H1 (cell line): ENCODE measurements around the gene GRB7. TPM values are rescaled to one million over a fixed set of nuclear protein-coding genes. Genes with fewer than 3 reads are reported as not detected.

Experiments
- CTCF ChIA-PET: fragments of 300-600 bp; sonication (Branson Sonifier 250); formaldehyde crosslinking; loops from one replicate; lab custom pipeline; 2021; ENCODE audit not compliant: partially characterized antibody; lab: Charles Lee
- POLR2A ChIA-PET: fragments of 300-600 bp; sonication (Branson Sonifier 250); formaldehyde crosslinking; loops from one replicate; lab custom pipeline; 2021; ENCODE audit warnings: inconsistent platforms; ENCODE audit not compliant: partially characterized antibody; lab: Charles Lee
- DNase-seq, 2 experiments: peaks; one replicate each; pipeline versions ENCODE4 v3.0.0 to v3.0.0-alpha.2; 2010 to 2022; ENCODE audit warnings: low spot score in 2 of 2, low read depth in 1 of 2, mixed read lengths in 1 of 2
- FAIRE-seq: peaks from 2 replicates; lab custom pipeline; 2011; peaks lifted over from hg19 to GRCh38; lab: Jason Lieb, UNC
- H2AFZ ChIP-seq: 2 replicates; pipeline ENCODE4 v1.8.1; 2012; ENCODE audit warnings: low read length, inconsistent platforms
- H2AK5ac ChIP-seq: 2 replicates; pipeline ENCODE4 v1.6.1; 2013; ENCODE audit warnings: low read depth, low read length
- H2BK120ac ChIP-seq: replicated peaks from 2 replicates; pipeline ENCODE3; 2013; ENCODE audit warnings: low read depth, low read length, inconsistent platforms
- H2BK12ac ChIP-seq: 2 replicates; pipeline ENCODE4 v1.6.1; 2013; ENCODE audit warnings: low read depth, low read length
- H2BK15ac ChIP-seq: 2 replicates; pipeline ENCODE4 v1.6.1; 2013; ENCODE audit warnings: low read length
- H2BK20ac ChIP-seq: 2 replicates; pipeline ENCODE4 v1.6.1; 2013; ENCODE audit warnings: low read length
- H2BK5ac ChIP-seq: 2 replicates; pipeline ENCODE4 v1.6.1; 2013; ENCODE audit warnings: low read depth, low read length
- H3K14ac ChIP-seq: 2 replicates; pipeline ENCODE4 v1.6.1; 2013; ENCODE audit warnings: inconsistent platforms; ENCODE audit not compliant: insufficient read length
- H3K18ac ChIP-seq: 2 replicates; pipeline ENCODE4 v1.6.1; 2013; ENCODE audit warnings: low read length; ENCODE audit errors: extremely low read depth
- H3K23ac ChIP-seq: 2 replicates; pipeline ENCODE4 v1.6.1; 2013; ENCODE audit warnings: inconsistent platforms; ENCODE audit not compliant: insufficient read length
- H3K23me2 ChIP-seq: 2 replicates; pipeline ENCODE4 v1.6.1; 2013; ENCODE audit warnings: low read depth, low read length
- H3K27ac ChIP-seq: 2 replicates; pipeline ENCODE4 v1.6.1; 2011; ENCODE audit warnings: low read depth, low read length, inconsistent platforms
- H3K27me3 ChIP-seq, 4 experiments: replicated peaks in 1 of 4; 1 replicate in 1 of 4; 2 replicates in 3 of 4; pipeline versions ENCODE4 v1.6.1 to v1.8.1; 2011 to 2013; ENCODE audit warnings: low read length in 3 of 4, mild to moderate bottlenecking in 3 of 4, inconsistent platforms in 2 of 4, mixed read lengths in 2 of 4, moderate library complexity in 1 of 4; ENCODE audit not compliant: control insufficient read depth in 3 of 4, insufficient read depth in 3 of 4; ENCODE audit errors: extremely low read depth in 1 of 4
- H3K36me3 ChIP-seq, 4 experiments: 2 replicates each; pipeline versions ENCODE4 v1.6.1 to v1.8.1; 2011 to 2013; ENCODE audit warnings: mild to moderate bottlenecking in 4 of 4, low read length in 3 of 4, moderate library complexity in 2 of 4, control low read depth in 1 of 4, inconsistent platforms in 1 of 4; ENCODE audit not compliant: insufficient read depth in 4 of 4, control insufficient read depth in 2 of 4
- H3K4ac ChIP-seq: replicated peaks from 2 replicates; pipeline ENCODE3; 2013; ENCODE audit warnings: low read length, low read depth, mixed read lengths, inconsistent platforms; ENCODE audit not compliant: insufficient read length
- H3K4me1 ChIP-seq, 4 experiments: replicated peaks in 1 of 4; 1 replicate in 1 of 4; 2 replicates in 3 of 4; pipeline versions ENCODE4 v1.6.1 to v1.8.1; 2011 to 2013; ENCODE audit warnings: low read length in 3 of 4, inconsistent platforms in 2 of 4, mixed read lengths in 1 of 4; ENCODE audit not compliant: insufficient read depth in 4 of 4, control insufficient read depth in 3 of 4
- H3K4me2 ChIP-seq, 2 experiments: 2 replicates each; pipeline versions ENCODE4 v1.6.1 to v1.8.1; 2011 to 2013; ENCODE audit warnings: low read depth in 2 of 2, low read length in 2 of 2, control low read depth in 1 of 2, inconsistent platforms in 1 of 2, mild to moderate bottlenecking in 1 of 2; ENCODE audit not compliant: insufficient read depth in 1 of 2
- H3K4me3 ChIP-seq, 4 experiments: fragments of 200-600, 300-600 bp in 1 of 4; sonication (generic), shearing (Covaris generic), sonication (Bioruptor Twin) in 1 of 4; 2 replicates each; pipeline versions ENCODE4 v1.5.1 to v1.8.1; 2011 to 2016; ENCODE audit warnings: low read length in 4 of 4, low read depth in 3 of 4, control low read depth in 2 of 4, inconsistent platforms in 2 of 4, mild to moderate bottlenecking in 2 of 4, mixed read lengths in 1 of 4, moderate library complexity in 1 of 4; ENCODE audit not compliant: insufficient read depth in 2 of 4; ENCODE audit errors: extremely low read depth in 1 of 4
- H3K56ac ChIP-seq: replicated peaks from 2 replicates; pipeline ENCODE3; 2013; ENCODE audit warnings: low read depth, mild to moderate bottlenecking, mixed read lengths, low read length, inconsistent platforms; ENCODE audit not compliant: insufficient read length
- H3K79me1 ChIP-seq: 2 replicates; pipeline ENCODE4 v1.6.1; 2013; ENCODE audit warnings: low read depth, low read length, control low read depth
- H3K79me2 ChIP-seq, 2 experiments: 2 replicates each; pipeline versions ENCODE4 v1.6.1 to v1.8.1; 2012 to 2013; ENCODE audit warnings: low read length in 2 of 2, mild to moderate bottlenecking in 2 of 2, inconsistent platforms in 1 of 2; ENCODE audit not compliant: insufficient read depth in 2 of 2, control insufficient read depth in 1 of 2
- H3K9ac ChIP-seq, 4 experiments: replicated peaks in 1 of 4; 1 replicate in 1 of 4; 2 replicates in 3 of 4; pipeline versions ENCODE4 v1.6.1 to v1.8.1; 2011 to 2013; ENCODE audit warnings: low read depth in 3 of 4, low read length in 3 of 4, control low read depth in 2 of 4, mild to moderate bottlenecking in 2 of 4, moderate library complexity in 2 of 4, inconsistent platforms in 1 of 4; ENCODE audit errors: extremely low read depth in 1 of 4
- H3K9me3 ChIP-seq, 2 experiments: 2 replicates each; pipeline versions ENCODE4 v1.6.1 to v1.8.1; 2012 to 2013; ENCODE audit warnings: mild to moderate bottlenecking in 2 of 2, moderate library complexity in 2 of 2, control low read depth in 1 of 2, inconsistent platforms in 1 of 2, low read depth in 1 of 2, low read length in 1 of 2, mixed read lengths in 1 of 2; ENCODE audit not compliant: insufficient read depth in 2 of 2
- H4K20me1 ChIP-seq, 2 experiments: replicated peaks in 1 of 2; 2 replicates each; pipeline versions ENCODE3 to v1.8.1; 2011 to 2013; ENCODE audit warnings: inconsistent platforms in 2 of 2, low read length in 2 of 2, mild to moderate bottlenecking in 1 of 2; ENCODE audit not compliant: insufficient read depth in 2 of 2, control insufficient read depth in 1 of 2
- H4K5ac ChIP-seq: 2 replicates; pipeline ENCODE4 v1.6.1; 2013; ENCODE audit warnings: low read length, low read depth, mixed read lengths, inconsistent platforms; ENCODE audit not compliant: insufficient read length
- H4K8ac ChIP-seq: 2 replicates; pipeline ENCODE4 v1.8.0; 2013; ENCODE audit warnings: mild to moderate bottlenecking, moderate library complexity, low read length, inconsistent platforms; ENCODE audit not compliant: insufficient read depth; ENCODE audit errors: extremely low read depth
- H4K91ac ChIP-seq: replicated peaks from 2 replicates; pipeline ENCODE3; 2013; ENCODE audit warnings: low read length, mixed read lengths, inconsistent platforms; ENCODE audit not compliant: insufficient read length
- CREB1 ChIP-seq: IDR thresholded peaks from 2 replicates; pipeline ENCODE4 v1.6.1; 2012; ENCODE audit warnings: inconsistent platforms
- GABPA ChIP-seq: IDR thresholded peaks from 2 replicates; pipeline ENCODE4 v1.6.1; 2011; ENCODE audit warnings: mild to moderate bottlenecking, low read length, moderate library complexity, borderline replicate concordance; ENCODE audit not compliant: insufficient read depth
- GTF2F1 ChIP-seq: IDR thresholded peaks from 2 replicates; pipeline ENCODE4 v1.6.1; 2012; ENCODE audit warnings: low read depth, low read length, improper control_type of control experiment, borderline replicate concordance
- RNF2 ChIP-seq: fragments of 200-900, 300-1000 bp; sonication (generic); IDR thresholded peaks from 2 replicates; pipeline ENCODE4 v1.7.1; 2016; ENCODE audit warnings: borderline replicate concordance, low read depth, mild to moderate bottlenecking, antibody characterized with exemption, low read length; ENCODE audit not compliant: poor library complexity, severe bottlenecking; ENCODE audit errors: missing control alignments
- SIRT6 ChIP-seq: IDR thresholded peaks from one replicate; pipeline ENCODE4 v1.7.1; 2012; ENCODE audit warnings: low read length, inconsistent platforms
- TAF1 ChIP-seq: IDR thresholded peaks from 2 replicates; pipeline ENCODE4 v1.6.1; 2011; ENCODE audit warnings: mild to moderate bottlenecking, low read depth, low read length
- ZNF274 ChIP-seq: IDR thresholded peaks from 2 replicates; pipeline ENCODE4 v1.7.0; 2012; ENCODE audit warnings: low read length, borderline replicate concordance; ENCODE audit errors: extremely low read depth
- WGBS, 2 experiments: shearing (Covaris generic) in 1 of 2; methylation state at CpG; one replicate each; pipeline versions ENCODE4 v1.1.6 to v1.1.7; 2013 to 2015; ENCODE audit warnings: low lambda C conversion rate in 2 of 2, mixed read lengths in 2 of 2, inconsistent platforms in 1 of 2, low coverage in 1 of 2, missing lambda C conversion rate in 1 of 2; ENCODE audit not compliant: insufficient replicate concordance in 2 of 2, insufficient coverage in 1 of 2, insufficient read length in 1 of 2; ENCODE audit errors: extremely low coverage in 1 of 2, missing lambda C conversion rate in 1 of 2; 5-methylcytosine and 5-hydroxymethylcytosine counted together
- polyA plus RNA-seq, 7 experiments: library from polyadenylated mRNA; depleted of rRNA in 3 of 7; stranded (reverse) in 5 of 7; unstranded in 2 of 7; fragments of >200 nt in 5 of 7; fragments of 200-250 nt in 2 of 7; gene quantifications; 1 replicate in 5 of 7; 2 replicates in 1 of 7; 4 replicates in 1 of 7; pipeline versions ENCODE4 v1.2.1 to v1.2.3, GENCODE V29; 2011 to 2013; ENCODE audit warnings: missing spikeins in 2 of 7, mixed read lengths in 2 of 7
- total RNA-seq: library from RNA; stranded (reverse); fragmentation: NEBNext Ultra II Directional; extraction: Animal tissue kit (Norgen Biotek cat#: 25700); gene quantifications from 2 replicates; pipeline ENCODE4 v1.2.1, GENCODE V29; 2021
- TF ChIP-seq, protein P1 (sequence below): IDR thresholded peaks from 2 replicates; pipeline ENCODE4 v1.6.1; 2011; ENCODE audit warnings: low read length, improper control_type of control experiment

GRB7 gene
- total and polyA plus RNA-seq, 2 of the 8 experiments (the other 6 are each of a cell fraction or from before 2014, with no cell fraction given): 32.2 to 41.5 TPM

DNA sequence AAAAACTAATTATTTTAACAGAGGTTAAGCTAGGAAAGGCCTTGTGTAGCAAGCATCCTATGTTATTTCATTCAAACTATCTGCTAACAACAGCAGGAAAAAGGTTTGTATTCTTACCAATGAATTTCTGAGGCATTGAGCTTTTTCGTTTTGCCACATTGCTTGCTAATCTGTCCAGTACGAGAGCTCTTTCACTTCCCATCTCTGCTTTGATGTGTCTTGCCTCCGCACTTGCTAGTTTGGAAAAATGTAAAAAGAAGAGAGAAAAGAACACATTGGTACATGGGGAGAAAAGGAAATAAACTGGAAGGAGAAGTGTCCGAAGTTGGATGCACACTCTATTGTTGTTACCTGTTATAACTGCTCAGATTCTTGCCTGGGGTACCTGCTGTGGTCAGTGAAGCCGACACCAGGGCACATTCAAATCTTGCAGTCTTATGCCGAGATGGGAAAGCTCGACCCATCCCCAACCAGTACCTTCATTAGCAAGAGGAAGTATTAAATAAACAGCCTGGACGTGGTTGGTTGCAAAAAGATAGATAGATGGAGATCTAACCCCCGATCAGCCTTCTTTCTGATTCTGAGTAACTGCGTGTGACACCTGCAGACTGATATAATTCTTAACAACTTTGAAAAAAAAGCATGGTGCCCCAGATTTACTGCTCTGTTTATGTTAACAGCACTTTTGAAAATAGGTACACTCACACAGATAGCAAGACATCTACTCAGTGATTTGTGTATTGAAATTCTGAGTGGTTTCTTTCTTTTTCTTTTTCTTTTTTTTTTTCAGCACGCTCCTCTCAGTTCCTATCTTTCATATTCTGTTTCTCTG, 40.0 kb downstream of the GRB7 start:
- Histone ChIP-seq H3K36me3 (no peaks in the 10 kb centered on the region), H3K9me3 (no peaks in the 10 kb centered on the region), H4K20me1 (no peaks in the 10 kb centered on the region), H2BK120ac (no peak overlapping the region), H3K56ac (no peak overlapping the region), H4K8ac (no peak overlapping the region), H3K14ac (no peak overlapping the region), H3K9ac (no peak overlapping the region), H3K4me1 (no peaks in the 10 kb centered on the region), H3K4me2 (no peak overlapping the region), H3K18ac (no peak overlapping the region), H4K91ac (no peak overlapping the region), H4K5ac (no peak overlapping the region), H2BK15ac (no peak overlapping the region), H2AK5ac (no peak overlapping the region), H3K4ac (no peak overlapping the region), H3K79me1 (no peaks in the 10 kb centered on the region), H2BK12ac (no peak overlapping the region), H3K79me2 (no peaks in the 10 kb centered on the region), H3K27ac (no peak overlapping the region), H2AFZ (no peak overlapping the region), H3K4me3 (no peak overlapping the region), H2BK5ac (no peak overlapping the region), H3K27me3 (no peaks in the 10 kb centered on the region), H3K23ac (no peak overlapping the region), H2BK20ac (no peak overlapping the region), H3K23me2 (no peaks in the 10 kb centered on the region; the same call in 1 of the 2 replicates)
- no peak for DNase-seq
- ChIA-PET POLR2A (no interaction called here), CTCF (interaction anchor here (1.6 kb wide), 1 partner anchor 22 kb away, joined by 5 read pairs; no protein-coding TSS in a partner anchor)
- TF ChIP-seq RNF2 (no peak), CREB1 (no peak), ZNF274 (no peak), SIRT6 (no peak), GABPA (no peak), GTF2F1 (no peak), TAF1 (no peak)
- TF ChIP-seq, protein P1, sequence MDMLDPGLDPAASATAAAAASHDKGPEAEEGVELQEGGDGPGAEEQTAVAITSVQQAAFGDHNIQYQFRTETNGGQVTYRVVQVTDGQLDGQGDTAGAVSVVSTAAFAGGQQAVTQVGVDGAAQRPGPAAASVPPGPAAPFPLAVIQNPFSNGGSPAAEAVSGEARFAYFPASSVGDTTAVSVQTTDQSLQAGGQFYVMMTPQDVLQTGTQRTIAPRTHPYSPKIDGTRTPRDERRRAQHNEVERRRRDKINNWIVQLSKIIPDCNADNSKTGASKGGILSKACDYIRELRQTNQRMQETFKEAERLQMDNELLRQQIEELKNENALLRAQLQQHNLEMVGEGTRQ: no peak
- FAIRE-seq: no peak
- 80% methylated on average over 11 of the region's 11 CpGs; no CpG with 5 or more reads in 1 of the 2 experiments for WGBS, 2 experiments
